Measurements from ENCODE around the gene LILRA5.
"Not testable (repeated sequence)": the region's sequence is repeated elsewhere in the genome, so short reads cannot be mapped to it uniquely, and the experiment has no call there.

The LILRA5 gene

DNA sequence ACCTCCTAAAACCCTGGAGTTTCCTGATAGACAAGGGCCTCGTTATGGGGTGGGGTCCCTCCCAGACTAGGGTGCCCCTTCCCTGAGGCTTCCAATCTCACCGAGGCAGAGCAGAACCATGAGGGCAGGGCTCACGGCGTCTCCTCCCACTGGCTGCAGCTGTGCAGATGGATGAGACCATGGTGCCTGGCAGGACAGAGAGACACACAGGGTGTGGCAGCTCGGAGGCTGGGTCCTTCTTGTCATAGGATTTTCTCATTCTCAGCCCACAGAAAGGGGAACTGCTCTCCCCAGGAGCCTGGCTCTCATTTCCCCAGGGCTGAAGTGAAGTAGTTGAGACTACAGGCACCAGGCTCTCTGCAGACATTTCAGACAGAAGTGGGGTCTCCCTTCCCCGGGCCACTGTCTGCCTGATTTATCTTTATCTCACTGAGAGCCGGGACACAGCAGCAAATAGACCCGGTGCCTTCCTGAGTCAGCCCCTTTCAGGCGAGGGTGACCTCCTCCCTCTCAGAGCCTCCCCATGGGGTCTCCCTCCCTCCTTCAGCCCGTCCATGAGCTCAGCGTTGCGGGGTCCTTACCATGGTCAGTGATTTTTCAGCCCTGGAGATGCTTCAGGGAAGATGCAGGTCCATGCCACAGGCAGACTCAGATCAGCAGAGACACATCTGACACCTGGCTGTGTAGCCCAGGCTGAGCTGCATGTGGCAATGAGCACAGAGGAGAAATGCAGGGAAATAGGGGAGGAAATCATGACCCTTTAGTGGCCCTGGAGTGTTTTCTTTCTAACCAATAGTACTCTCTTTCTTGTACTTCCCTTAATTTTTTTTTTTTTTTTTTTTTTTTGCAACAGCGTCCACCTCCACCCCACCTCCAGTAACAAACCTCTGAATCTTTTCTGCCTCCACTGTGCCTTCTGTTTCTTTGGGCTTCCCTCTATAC is at the start of gene LILRA5:
TSS of gene LILRA5 (minus strand) at position 731 of the 942 bp plus-strand sequence. CDS start at position 584, 147 bp downstream.
- H3K4me3 ChIP-seq (replicated peaks in 1 of 2; ENCODE audit: low read depth in 2 of 2, low read length in 2 of 2), result no peak within 1 kb of the TSS
- TF ChIP-seq, protein P1, sequence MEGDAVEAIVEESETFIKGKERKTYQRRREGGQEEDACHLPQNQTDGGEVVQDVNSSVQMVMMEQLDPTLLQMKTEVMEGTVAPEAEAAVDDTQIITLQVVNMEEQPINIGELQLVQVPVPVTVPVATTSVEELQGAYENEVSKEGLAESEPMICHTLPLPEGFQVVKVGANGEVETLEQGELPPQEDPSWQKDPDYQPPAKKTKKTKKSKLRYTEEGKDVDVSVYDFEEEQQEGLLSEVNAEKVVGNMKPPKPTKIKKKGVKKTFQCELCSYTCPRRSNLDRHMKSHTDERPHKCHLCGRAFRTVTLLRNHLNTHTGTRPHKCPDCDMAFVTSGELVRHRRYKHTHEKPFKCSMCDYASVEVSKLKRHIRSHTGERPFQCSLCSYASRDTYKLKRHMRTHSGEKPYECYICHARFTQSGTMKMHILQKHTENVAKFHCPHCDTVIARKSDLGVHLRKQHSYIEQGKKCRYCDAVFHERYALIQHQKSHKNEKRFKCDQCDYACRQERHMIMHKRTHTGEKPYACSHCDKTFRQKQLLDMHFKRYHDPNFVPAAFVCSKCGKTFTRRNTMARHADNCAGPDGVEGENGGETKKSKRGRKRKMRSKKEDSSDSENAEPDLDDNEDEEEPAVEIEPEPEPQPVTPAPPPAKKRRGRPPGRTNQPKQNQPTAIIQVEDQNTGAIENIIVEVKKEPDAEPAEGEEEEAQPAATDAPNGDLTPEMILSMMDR (IDR thresholded peaks at IDR 0.05; ENCODE audit: low read depth, low read length), result no peak
- DNase-seq (ENCODE audit: low read depth in 2 of 2), result no peak

- H3K4me3 ChIP-seq (replicated peaks in 1 of 2; ENCODE audit: low read depth in 2 of 2, low read length in 2 of 2), result not testable (repeated sequence)
These were observed 48.9 kb upstream of the LILRA5 start for GRCh38 chr19:54361680-54362422.

DNA sequence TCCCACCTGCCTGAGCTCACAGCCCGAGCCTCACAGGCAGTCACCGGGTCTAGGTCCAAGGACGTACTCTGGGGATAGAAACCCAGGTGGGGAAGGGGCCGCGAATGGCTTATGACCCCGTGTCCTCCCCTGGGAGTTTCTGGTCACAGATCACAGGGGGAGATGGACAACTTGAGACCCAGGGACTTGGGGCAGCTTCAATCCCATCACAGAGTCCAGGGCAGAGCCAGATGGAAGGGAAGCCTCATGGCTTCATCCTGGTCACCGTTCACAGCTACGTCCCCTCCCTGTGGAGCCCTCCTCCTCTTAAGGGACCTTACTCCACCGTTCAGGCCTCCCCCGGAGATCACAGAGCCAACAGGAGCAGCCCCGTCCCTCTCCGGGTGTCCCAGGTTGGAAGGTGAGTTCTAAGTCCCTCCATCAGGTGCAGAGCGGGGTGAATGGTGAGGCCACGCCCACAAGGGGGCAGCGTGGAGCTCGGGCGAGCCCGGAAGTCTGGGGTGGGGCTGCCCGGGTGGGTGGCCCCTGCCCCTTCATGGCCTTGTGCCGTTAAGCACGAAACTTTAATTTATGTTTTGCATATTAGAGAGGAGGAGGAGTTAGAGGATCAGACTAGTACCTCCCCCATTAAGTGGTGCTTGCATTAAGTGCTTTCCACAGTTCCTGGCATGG is 46.3 kb upstream of the LILRA5 start:
- not testable (repeated sequence) for H3K4me3 ChIP-seq (replicated peaks in 1 of 2; ENCODE audit: low read depth in 2 of 2, low read length in 2 of 2); DNase-seq (ENCODE audit: low read depth in 2 of 2)

More at GRCh38 chr19:54361680-54362422, 48.9 kb upstream of the LILRA5 start:
- not testable (repeated sequence) for DNase-seq (ENCODE audit: low read depth in 2 of 2)

GRCh38 chr19:54357381-54357780 is 44.4 kb upstream of the LILRA5 start:
- no peak overlapping the region for H3K4me3 ChIP-seq (replicated peaks in 1 of 2; ENCODE audit: low read depth in 2 of 2, low read length in 2 of 2)
- TF ChIP-seq, protein P1 (IDR thresholded peaks at IDR 0.05; ENCODE audit: low read depth, low read length), result no peak
- no peak for DNase-seq (ENCODE audit: low read depth in 2 of 2)

DNA sequence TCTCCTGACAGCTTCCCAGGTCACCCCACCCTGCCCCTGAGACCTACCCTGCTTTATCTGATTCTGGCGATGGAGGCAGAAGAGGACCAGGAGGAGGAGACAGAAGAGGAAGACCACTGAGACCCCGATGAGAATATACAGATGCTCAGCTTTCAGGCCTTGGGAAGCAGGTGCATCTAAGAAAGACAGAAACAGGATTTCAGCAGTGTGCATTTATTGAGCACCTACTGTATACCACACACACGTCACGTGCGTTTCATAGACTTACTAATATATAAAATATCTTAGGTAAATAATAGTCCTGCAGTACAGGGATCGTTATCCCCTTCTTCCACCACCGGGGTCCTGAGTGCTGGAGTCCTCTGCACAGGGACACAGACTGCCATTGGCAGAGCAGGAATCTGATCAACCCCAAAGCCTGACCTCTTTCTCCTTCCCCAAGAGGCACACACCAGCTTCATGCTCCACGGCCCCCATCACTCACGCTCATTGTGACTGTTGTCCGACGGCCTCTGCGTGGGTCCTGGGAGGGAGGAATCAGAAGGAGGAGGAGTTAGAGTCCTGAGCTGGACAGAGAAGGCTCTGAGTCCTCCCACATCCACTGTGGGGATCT is 43.6 kb upstream of the LILRA5 start:
- no peak for DNase-seq (ENCODE audit: low read depth in 2 of 2)
- H3K4me3 ChIP-seq (replicated peaks in 1 of 2; ENCODE audit: low read depth in 2 of 2, low read length in 2 of 2), result no peak overlapping the region
- TF ChIP-seq, protein P1 (IDR thresholded peaks at IDR 0.05; ENCODE audit: low read depth, low read length), result no peak

GRCh38 chr19:54355675-54356074 is 42.7 kb upstream of the LILRA5 start:
- H3K4me3 ChIP-seq (replicated peaks in 1 of 2; ENCODE audit: low read depth in 2 of 2, low read length in 2 of 2), result no peak overlapping the region
- TF ChIP-seq, protein P1 (IDR thresholded peaks at IDR 0.05; ENCODE audit: low read depth, low read length), result no peak
- DNase-seq (ENCODE audit: low read depth in 2 of 2), result no peak

DNA sequence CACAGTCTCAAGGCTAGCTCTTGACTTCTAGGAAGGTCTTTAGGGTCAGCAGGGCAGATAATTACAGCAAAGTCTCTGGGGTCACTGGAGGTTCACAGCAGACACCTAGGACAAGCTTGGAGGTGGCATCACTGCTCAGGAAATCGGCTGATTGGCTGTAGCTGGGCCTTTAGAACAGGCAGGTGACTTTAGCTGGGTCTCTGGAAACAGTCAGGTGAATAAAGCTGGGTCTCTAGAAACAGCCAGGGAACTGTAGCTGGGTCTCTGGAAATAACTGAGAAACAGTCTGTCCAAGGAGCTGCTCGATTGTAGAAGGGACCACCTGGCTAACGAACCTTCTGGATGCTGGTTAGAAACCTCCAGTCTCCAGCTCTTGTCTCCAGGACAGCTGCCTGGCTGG is 41.8 kb upstream of the LILRA5 start:
- DNase-seq (ENCODE audit: low read depth in 2 of 2), result no peak
- no peak overlapping the region for H3K4me3 ChIP-seq (replicated peaks in 1 of 2; ENCODE audit: low read depth in 2 of 2, low read length in 2 of 2)
- TF ChIP-seq, protein P1 (IDR thresholded peaks at IDR 0.05; ENCODE audit: low read depth, low read length), result no peak

Data from cardiac fibroblast (primary cell).